ENCODE measurements around the gene UBL4B. TPM values are rescaled to one million over a fixed set of nuclear protein-coding genes. Genes with fewer than 3 reads are reported as not detected.
A peak's percentile ranks its signal among the peaks of the same experiment; 100 is the strongest.

The UBL4B gene
- total RNA-seq, 4 donors from 2014 or later = not detected

DNA sequence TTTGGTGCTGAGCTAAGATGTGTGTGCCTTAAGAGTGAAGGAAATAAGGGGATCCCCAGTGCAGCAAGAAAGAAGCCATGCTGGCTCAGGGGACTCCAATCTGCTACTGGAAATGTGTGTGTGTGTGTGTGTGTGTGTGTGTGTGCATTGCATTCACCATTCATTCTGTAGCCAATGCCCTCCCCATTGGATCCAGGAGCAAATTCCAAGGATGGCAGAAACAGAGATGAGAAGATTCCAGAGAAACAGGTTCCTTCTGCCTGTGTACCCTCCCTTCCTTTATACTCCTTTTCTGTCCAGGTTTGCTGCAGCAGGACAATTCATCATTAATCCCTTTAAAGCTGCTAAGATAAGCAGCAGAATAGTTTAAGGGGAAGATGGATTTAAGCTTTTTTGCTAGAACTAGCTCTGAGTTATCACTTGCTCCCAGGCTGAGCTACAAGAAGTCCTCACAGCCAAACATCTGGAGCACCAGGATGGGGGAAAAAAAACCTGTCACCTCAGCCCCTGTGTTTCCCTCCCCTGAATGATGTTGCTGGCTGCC is 41.2 kb downstream of the UBL4B start:
- Histone ChIP-seq H3K36me3 (no peaks in the 10 kb centered on the region), H3K4me1 (peaks cover 0 to 5% of the 10 kb centered on the region in 2 donors), H3K27me3 (peaks cover 0 to 15% of the 10 kb centered on the region in 2 donors), H3K4me3 (no peak overlapping the region), H3K27ac (no peak overlapping the region), H3K9me3 (no peaks in the 10 kb centered on the region)
- intact Hi-C loops (cut with DNase I; ENCODE audit: low total_unique reads) = no loop called here
- no peak for TF ChIP-seq POLR2A (IDR thresholded peaks at IDR 0.05)
- TF ChIP-seq, protein P1, sequence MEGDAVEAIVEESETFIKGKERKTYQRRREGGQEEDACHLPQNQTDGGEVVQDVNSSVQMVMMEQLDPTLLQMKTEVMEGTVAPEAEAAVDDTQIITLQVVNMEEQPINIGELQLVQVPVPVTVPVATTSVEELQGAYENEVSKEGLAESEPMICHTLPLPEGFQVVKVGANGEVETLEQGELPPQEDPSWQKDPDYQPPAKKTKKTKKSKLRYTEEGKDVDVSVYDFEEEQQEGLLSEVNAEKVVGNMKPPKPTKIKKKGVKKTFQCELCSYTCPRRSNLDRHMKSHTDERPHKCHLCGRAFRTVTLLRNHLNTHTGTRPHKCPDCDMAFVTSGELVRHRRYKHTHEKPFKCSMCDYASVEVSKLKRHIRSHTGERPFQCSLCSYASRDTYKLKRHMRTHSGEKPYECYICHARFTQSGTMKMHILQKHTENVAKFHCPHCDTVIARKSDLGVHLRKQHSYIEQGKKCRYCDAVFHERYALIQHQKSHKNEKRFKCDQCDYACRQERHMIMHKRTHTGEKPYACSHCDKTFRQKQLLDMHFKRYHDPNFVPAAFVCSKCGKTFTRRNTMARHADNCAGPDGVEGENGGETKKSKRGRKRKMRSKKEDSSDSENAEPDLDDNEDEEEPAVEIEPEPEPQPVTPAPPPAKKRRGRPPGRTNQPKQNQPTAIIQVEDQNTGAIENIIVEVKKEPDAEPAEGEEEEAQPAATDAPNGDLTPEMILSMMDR (IDR thresholded peaks at IDR 0.05) = no peak
- DNase-seq = no peak

DNA sequence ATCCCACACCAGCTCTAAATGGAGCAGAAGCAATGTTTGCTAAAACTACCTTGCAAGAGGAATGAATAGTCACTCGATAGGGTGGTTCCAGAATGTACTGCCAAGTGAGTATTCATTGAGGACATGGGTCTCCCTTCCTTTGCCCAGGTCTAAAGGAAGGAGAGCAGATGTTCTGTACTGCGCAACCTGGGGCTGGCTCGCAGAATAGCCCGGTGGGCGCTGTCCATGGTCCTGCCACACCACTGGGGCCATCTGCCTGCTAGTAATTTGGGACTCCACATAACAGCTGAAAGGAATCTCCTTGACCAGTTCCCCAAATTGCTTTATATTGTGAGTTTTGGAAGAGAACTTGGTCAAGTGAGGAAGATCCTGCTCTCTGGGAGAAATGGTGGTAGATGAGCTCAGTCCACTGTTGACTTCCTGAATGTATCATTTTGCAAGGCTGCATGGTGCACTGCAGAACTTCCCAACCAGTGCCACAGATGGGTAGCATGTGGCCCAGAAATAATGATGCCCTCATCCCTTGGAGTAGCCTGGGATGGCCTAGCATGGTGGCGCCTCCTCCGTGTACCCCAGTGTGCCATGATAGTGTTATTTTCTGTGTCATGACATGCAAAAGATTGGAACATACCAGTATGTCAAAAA is 43.8 kb downstream of the UBL4B start:
- Histone ChIP-seq H3K4me1 (no peaks in the 10 kb centered on the region), H3K4me3 (no peak overlapping the region), H3K9me3 (no peaks in the 10 kb centered on the region), H3K27ac (no peak overlapping the region), H3K27me3 (peaks cover 0 to 9% of the 10 kb centered on the region in 2 donors), H3K36me3 (no peaks in the 10 kb centered on the region)
- intact Hi-C loops (cut with DNase I; ENCODE audit: low total_unique reads) = no loop called here
- TF ChIP-seq, protein P1 (IDR thresholded peaks at IDR 0.05) = no peak
- TF ChIP-seq POLR2A (IDR thresholded peaks at IDR 0.05) = no peak
- peak; percentile 22 to 45 for DNase-seq

DNA sequence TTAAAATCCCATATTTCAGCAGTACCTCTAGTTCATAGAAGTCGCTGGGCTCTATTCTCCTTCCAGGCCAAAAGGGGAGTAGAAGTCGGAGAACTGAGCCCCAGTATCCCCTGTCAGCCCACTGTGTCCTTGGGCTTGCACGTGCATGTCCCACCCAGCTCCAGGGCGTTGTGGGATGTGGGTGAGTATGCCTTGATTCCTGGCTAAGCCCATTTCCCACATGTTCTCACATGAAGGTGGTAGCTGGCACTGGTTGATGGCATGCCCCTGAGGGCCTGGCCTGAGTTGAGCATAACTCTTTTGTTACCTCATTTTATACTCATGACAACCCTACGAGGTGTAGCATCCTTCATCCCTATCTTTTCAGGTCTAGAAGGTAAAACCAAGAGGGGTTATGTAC is 46.0 kb downstream of the UBL4B start:
- Histone ChIP-seq H3K27me3 (no peaks in the 10 kb centered on the region), H3K9me3 (no peaks in the 10 kb centered on the region), H3K4me1 (no peaks in the 10 kb centered on the region), H3K36me3 (no peaks in the 10 kb centered on the region), H3K27ac (no peak overlapping the region), H3K4me3 (no peak overlapping the region)
- no peak for DNase-seq
- no peak for TF ChIP-seq POLR2A (IDR thresholded peaks at IDR 0.05)
- TF ChIP-seq, protein P1 (IDR thresholded peaks at IDR 0.05) = no peak
- intact Hi-C loops (cut with DNase I; ENCODE audit: low total_unique reads) = no loop called here

DNA sequence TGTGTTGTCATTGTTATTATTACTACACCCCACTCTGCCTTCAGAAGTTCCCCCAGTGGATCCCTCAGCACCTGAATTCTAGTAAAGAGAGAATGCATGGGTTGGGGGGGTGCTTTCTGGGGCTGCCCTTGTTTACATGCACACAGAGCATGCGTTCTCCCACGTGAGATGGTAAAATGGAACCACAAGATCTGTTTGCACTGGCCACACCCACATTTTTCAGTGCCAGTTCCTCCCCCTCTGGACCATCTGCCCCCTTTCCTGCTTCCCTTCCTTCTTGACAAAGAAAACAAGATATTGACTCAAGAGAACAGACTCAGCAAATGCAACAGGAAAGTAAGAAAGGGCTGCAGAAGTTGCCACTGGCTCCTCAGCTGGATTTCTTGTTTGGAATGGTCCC is 46.9 kb downstream of the UBL4B start:
- DNase-seq = no peak
- Histone ChIP-seq H3K27me3 (no peaks in the 10 kb centered on the region), H3K4me1 (no peaks in the 10 kb centered on the region), H3K36me3 (no peaks in the 10 kb centered on the region), H3K4me3 (no peak overlapping the region), H3K27ac (no peak overlapping the region), H3K9me3 (no peaks in the 10 kb centered on the region)
- intact Hi-C loops (cut with DNase I; ENCODE audit: low total_unique reads) = no loop called here
- TF ChIP-seq, protein P1 (IDR thresholded peaks at IDR 0.05) = no peak
- no peak for TF ChIP-seq POLR2A (IDR thresholded peaks at IDR 0.05)

DNA sequence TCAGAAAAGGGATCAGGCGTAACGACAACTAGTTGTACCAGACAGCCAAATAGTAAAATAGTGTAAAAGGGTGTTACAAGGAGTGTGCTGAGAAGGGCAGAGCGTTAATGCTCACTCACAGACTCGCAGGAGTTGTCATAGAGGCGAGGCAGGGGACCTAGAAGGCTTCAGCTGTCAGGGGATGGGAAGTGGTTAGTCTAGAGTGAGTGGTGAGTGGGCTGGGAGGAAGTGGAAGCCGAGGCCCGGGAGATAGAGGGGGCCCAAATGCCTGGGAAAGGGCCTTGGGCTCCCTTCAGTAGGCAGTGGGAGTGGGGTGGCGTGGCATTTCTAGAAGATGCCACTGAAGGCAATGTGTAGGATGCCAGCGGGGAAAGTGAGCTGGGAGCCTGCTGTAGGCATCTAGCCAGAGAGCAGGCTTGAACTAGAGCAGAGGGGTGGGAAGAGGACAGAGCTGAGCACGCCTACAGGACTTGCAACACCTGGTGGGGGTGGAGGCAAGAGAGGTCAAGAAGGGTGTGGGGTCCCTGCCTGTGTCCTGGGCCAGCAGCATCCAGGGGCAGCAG is 48.4 kb downstream of the UBL4B start:
- Histone ChIP-seq H3K9me3 (no peaks in the 10 kb centered on the region), H3K36me3 (no peaks in the 10 kb centered on the region), H3K27me3 (no peaks in the 10 kb centered on the region), H3K4me1 (no peaks in the 10 kb centered on the region), H3K27ac (no peak overlapping the region), H3K4me3 (no peak overlapping the region)
- TF ChIP-seq, protein P1 (IDR thresholded peaks at IDR 0.05) = no peak
- no peak for TF ChIP-seq POLR2A (IDR thresholded peaks at IDR 0.05)
- intact Hi-C loops (cut with DNase I; ENCODE audit: low total_unique reads) = no loop called here
- no peak for DNase-seq

Data from uterus (tissue), 4 donors.